ENCODE data around the gene FLT1.

The FLT1 gene

GRCh38 chr13:28470296-28470695 is 24.6 kb downstream of the FLT1 start:
- TF ChIP-seq GATA3 (IDR thresholded peaks at IDR 0.05; ENCODE audit: low read depth, low read length) (no peak), GATA2 (IDR thresholded peaks at IDR 0.05; ENCODE audit: low read depth, low read length) (no peak)

DNA sequence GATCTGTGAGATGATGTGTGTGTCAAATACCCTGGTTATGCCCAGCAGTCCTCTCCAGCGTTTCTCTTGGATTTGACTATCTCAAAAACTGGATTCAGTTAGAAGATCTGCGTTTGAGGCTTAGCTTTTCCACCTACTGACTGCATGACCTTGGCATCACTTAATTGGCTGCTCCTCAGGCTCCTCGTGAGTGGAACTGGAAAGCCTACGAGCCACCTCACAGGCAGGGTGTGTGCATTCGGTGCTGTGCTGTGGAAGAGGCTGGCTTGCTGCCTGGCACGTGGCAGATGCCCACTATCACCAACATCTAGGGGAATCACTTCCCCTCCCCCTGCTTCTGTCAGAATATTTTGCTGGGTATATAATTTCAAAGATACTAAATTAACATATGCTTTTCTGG is 25.6 kb downstream of the FLT1 start:
- no peak for TF ChIP-seq GATA2 (IDR thresholded peaks at IDR 0.05; ENCODE audit: low read depth, low read length)
- no peak for TF ChIP-seq GATA3 (IDR thresholded peaks at IDR 0.05; ENCODE audit: low read depth, low read length)

DNA sequence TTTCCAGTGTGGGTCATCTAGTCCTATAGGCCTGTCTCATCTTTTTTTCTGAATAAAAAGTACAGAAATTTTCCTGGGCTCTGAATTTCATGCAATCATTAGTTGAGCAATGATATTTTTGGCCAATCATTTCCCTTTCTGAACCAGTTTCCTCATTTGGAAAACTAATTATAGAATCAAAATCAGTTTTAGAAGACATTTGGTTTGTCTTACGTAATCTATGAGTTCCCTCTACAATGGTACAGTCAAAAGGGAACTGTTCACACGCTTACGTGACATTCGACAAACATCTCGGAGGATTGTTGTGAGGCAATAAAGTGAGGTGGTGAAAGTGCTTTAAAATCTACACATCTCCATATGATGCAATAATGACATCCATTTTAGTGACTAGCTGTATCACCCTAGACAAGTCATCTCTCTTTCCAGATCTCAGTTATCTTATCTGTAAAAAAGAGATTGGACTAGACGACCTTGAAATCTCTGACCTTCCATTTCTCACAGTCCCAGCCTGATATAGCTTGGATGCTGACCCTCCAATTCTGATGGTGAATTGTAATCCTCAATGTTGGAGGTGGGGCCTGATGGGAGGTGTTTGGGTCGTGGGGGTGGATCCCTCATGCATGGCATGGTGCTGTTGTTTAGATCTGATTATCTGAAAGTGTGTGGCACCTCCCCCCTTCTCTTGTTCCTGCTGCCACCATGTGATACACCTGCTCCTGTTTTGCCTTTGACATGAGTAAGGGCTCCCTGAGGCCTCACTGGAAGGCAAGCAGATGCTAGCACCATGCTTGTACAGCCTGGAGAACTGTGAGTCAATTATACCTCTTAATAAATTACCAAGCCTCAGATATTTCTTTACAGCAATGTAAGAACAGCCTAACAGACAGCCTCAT is 26.7 kb downstream of the FLT1 start:
- no peak for TF ChIP-seq GATA3 (IDR thresholded peaks at IDR 0.05; ENCODE audit: low read depth, low read length)

DNA sequence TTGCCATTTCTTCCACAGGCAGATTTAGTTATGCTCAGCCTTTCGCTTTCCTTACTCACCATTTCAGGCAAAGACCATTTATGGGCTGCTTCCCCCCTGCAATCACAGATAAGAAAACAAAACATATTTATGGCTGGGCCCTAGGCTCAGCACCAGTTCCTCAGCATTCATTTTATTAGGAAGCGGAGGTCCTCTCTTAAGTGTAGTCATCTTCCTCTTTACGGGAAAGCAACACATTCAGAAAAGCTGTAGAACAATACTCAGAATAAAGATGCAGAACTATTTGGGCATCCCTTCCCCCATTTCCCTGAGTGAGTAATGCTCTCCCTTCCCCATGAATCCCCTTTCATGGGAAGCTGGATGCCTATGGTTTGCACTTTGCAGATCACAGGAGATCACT is 27.9 kb downstream of the FLT1 start:
- TF ChIP-seq GATA2 (IDR thresholded peaks at IDR 0.05; ENCODE audit: low read depth, low read length) (no peak), GATA3 (IDR thresholded peaks at IDR 0.05; ENCODE audit: low read depth, low read length) (no peak)

GRCh38 chr13:28466151-28466550 is 28.8 kb downstream of the FLT1 start:
- no peak for TF ChIP-seq GATA3 (IDR thresholded peaks at IDR 0.05; ENCODE audit: low read depth, low read length)
- no peak for TF ChIP-seq GATA2 (IDR thresholded peaks at IDR 0.05; ENCODE audit: low read depth, low read length)

- TF ChIP-seq GATA3 (IDR thresholded peaks at IDR 0.05; ENCODE audit: low read depth, low read length), result no peak
- TF ChIP-seq GATA2 (IDR thresholded peaks at IDR 0.05; ENCODE audit: low read depth, low read length), result no peak
Observed at GRCh38 chr13:28464861-28465460, 30.0 kb downstream of the FLT1 start.

DNA sequence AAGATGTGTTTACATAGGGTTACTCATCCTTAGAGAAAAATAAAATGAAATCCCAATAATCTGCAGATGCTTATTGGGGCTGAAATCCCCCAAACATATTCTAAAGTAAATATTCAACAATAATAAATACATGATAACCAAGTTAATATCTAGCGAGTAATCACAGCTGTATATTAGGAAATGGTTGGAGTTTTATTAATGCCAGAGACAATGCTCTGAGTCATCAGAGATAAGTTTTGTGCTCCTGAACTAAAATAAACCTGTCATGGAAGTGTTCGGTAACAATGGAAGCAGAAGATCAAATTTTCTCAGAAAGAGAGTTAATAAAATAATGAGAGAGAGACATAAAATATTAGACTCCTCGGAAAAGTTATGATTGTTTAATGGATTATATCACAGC is 31.4 kb downstream of the FLT1 start:
- TF ChIP-seq GATA2 (IDR thresholded peaks at IDR 0.05; ENCODE audit: low read depth, low read length), result no peak
- no peak for TF ChIP-seq GATA3 (IDR thresholded peaks at IDR 0.05; ENCODE audit: low read depth, low read length)

DNA sequence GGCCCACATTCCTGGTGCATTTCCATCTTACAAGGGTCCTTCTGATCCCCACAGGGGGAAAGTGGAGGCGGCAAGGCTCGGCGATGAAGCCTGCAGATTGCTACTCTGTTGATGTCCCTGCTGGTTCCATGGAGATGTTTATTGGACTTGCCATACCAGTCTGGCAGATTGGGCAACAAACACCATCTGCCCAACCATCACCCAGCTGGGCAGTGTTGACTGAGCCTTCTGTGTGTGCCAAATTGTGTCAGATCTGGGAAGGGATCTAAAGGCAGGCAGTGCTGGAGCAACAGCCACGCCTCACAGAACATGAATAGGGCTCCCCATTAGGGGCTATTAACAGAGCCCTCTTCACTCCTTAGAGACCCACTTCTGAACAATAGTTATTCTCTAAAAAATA is 35.0 kb downstream of the FLT1 start:
- TF ChIP-seq GATA2 (IDR thresholded peaks at IDR 0.05; ENCODE audit: low read depth, low read length), result no peak
- no peak for TF ChIP-seq GATA3 (IDR thresholded peaks at IDR 0.05; ENCODE audit: low read depth, low read length)

- TF ChIP-seq GATA2 (IDR thresholded peaks at IDR 0.05; ENCODE audit: low read depth, low read length), result no peak
- TF ChIP-seq GATA3 (IDR thresholded peaks at IDR 0.05; ENCODE audit: low read depth, low read length), result no peak
Observed at GRCh38 chr13:28458608-28459007, 36.3 kb downstream of the FLT1 start.

DNA sequence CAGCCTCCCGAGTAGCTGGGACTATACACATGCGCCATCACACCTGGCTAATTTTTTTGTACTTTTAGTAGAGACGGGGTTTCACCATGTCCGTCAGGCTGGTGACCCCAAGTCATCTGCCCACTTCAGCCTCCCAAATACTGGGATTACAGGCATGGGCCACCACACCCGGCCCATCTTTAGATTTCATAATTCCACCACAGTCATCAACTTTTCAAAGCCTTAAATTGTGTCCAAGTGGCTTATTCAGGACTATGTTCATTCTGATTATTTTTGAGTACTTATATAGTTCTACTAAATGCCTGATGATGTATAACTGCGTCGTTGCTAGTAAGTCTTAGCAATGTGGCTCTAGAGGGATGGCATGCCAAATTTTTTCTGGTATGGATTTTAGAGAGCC is 36.9 kb downstream of the FLT1 start:
- no peak for TF ChIP-seq GATA3 (IDR thresholded peaks at IDR 0.05; ENCODE audit: low read depth, low read length)

DNA sequence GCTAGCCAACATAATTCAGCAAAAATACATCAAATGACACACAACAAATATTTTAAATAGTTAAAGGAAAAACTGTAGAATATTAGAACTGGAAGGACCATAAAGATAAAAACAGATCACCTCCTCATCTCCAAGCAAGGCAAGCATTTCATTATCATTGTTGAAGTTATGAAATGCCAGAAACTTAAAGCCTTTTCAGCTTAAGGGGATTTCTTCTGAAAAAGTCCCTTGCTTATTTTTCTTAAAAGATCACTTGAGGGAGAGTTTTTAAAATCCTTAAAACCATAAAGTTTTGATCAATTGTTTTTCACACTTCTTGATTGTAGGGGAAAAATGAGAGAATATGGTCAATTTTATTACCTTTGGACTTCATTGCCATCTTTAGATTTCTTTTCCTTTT is 37.4 kb downstream of the FLT1 start:
- no peak for TF ChIP-seq GATA2 (IDR thresholded peaks at IDR 0.05; ENCODE audit: low read depth, low read length)
- TF ChIP-seq GATA3 (IDR thresholded peaks at IDR 0.05; ENCODE audit: low read depth, low read length), result no peak

DNA sequence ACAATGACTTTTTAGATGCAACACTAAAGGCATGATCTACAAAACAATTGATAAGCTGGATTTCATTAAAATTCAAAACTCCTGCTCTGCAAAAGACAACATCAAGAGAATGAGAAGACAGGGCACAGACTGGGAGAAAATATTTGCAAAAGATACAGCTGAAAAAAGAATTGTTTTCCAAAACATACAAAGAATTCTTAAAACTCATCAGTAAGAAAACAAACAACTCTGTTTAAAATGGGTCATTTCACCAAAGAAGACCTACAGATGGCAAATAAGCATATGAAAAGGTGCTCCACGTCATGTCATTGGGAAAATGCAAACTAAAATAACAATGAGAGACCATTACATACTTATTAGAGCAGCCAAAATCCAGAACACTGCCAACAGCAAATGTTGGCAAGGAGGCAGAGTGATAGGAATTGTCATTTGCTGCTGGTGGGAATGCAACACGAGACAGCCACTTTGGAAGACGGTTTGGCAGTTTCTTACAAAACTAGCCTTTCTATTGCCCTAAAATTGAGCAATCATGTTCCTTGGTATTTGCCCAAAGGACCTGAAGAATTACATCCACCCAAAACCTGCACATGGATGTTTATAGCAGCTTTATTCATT is 39.2 kb downstream of the FLT1 start:
- TF ChIP-seq GATA2 (IDR thresholded peaks at IDR 0.05; ENCODE audit: low read depth, low read length) (no peak), GATA3 (IDR thresholded peaks at IDR 0.05; ENCODE audit: low read depth, low read length) (no peak)

DNA sequence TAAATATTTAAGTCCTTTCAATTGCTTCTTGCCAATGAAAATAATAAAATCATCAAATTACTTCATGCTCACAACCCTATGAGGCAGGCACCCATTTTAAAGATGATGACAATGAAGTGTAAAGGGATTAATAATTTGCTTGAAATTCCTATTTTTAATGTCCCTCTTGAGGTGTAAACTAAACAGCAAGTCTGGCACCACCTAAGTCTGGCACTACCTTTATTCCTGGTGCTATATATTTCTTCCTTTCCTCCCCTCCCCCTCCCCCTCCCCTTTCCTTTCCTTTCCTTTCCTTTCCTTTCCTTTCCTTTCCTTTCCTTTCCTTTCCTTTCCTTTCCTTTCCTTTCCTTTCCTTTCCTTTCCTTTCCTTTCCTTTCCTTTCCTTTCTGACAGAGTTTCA is 42.2 kb downstream of the FLT1 start:
- no peak for TF ChIP-seq GATA3 (IDR thresholded peaks at IDR 0.05; ENCODE audit: low read depth, low read length)
- no peak for TF ChIP-seq GATA2 (IDR thresholded peaks at IDR 0.05; ENCODE audit: low read depth, low read length)

DNA sequence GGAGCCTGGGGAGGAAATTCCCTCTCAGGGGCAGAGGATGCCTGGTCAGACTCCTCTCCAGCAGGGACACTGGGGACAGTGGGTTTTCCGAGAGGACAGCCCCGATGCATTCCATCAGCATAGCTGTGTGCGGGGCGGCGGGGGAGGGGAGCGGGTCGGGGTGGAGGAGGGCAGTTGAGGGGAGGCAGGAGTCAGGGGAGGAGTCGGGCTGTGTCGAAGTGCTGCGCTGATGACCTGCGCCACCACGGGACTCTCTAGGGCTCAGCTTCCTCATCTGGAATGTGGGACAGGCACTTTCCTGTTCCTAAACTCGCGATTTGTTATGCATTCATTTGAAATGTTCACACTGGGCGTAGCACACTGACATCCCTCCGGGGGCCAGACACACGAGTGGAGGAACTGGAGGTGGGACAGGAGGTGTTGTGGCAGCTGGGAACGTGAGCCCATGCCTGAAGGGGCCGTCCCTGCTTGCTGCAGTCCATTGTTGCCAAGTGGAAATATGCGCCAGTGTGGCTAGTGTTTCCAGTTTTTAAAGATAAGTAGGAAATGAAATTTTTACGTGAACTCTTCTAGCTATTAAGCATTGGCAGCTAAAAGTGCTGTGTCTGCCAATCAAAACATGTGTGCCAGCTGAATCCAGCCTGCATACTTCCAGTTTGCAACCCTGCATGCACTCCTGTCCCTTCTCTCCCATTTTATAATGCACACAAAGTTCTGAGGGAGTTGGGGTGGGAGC is 43.3 kb downstream of the FLT1 start:
- no peak for TF ChIP-seq GATA3 (IDR thresholded peaks at IDR 0.05; ENCODE audit: low read depth, low read length)
- no peak for TF ChIP-seq GATA2 (IDR thresholded peaks at IDR 0.05; ENCODE audit: low read depth, low read length)

All from SH-SY5Y (cell line).